ENCODE measurements around the gene PTPN1. TPM values are rescaled to one million over a fixed set of nuclear protein-coding genes. Genes with fewer than 3 reads are reported as not detected.

Gene PTPN1
- total and polyA plus RNA-seq, 4 donors: 5.8 to 10.6 (median 9.7) TPM

DNA sequence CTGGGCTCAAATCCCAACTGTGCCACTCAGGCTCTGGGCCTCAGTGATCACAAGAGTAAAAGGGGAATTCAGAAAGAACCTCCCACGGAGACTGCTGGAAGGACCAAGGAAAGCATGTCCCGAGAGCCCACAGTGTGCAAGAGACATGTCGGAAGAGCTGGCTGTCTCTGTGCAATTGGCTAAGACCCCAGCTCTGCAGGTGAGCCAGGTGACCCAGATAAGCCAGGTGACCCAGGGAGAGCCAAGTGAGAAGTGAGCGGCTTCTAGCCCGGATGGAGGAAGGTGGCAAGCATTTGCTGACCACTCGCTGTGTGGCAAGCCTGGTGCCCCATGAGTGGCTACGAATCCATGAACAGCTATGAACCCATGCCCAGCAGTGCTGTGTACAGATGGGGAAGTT, 122.1 kb downstream of the PTPN1 start:
- Histone ChIP-seq H3K27me3 (ENCODE audit: control insufficient read depth in 4 of 4, insufficient read depth in 4 of 4, low read length in 3 of 4) (no peaks in the 10 kb centered on the region), H3K9ac (ENCODE audit: low read depth in 1 of 2, low read length in 2 of 2) (no peak overlapping the region), H3K27ac (ENCODE audit: low read depth in 1 of 2, low read length in 2 of 2) (no peak overlapping the region), H3K9me3 (ENCODE audit: control insufficient read depth in 4 of 4, low read length in 3 of 4) (no peaks in the 10 kb centered on the region), H3K4me1 (ENCODE audit: control insufficient read depth in 4 of 4, insufficient read depth in 4 of 4, low read length in 3 of 4) (peaks cover 0 to 14% (median 6%) of the 10 kb centered on the region in 4 donors), H3K4me3 (ENCODE audit: low read depth in 1 of 3, low read length in 3 of 3) (no peak overlapping the region), H3K36me3 (ENCODE audit: control insufficient read depth in 4 of 4, insufficient read depth in 3 of 4, low read depth in 1 of 4, low read length in 3 of 4) (no peaks in the 10 kb centered on the region)
- no peak for TF ChIP-seq FOXA1 (IDR thresholded peaks at IDR 0.05)
- no peak for DNase-seq (ENCODE audit: low spot score)
- WGBS: 89% methylated on average over 7 of the region's 7 CpGs

DNA sequence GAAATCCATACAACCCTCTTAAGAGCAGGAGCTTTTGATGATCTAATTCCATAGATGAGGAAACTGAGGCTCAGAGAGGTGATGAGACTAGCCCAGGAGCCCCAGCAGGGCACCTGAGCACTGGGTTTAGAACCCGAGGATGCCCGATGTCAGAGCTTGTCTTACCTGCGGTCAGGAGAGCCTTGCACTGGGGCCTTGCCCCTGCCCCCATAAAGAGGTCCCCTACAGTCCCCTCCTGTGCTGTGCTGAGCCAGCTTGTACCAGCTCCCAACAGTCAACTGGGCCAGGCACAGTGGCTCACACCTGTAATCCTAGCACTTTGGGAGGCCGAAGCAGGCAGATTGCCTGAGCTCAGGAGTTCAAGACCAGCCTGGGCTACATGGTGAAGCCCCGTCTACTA, 122.5 kb downstream of the PTPN1 start:
- Histone ChIP-seq H3K36me3 (ENCODE audit: control insufficient read depth in 4 of 4, insufficient read depth in 3 of 4, low read depth in 1 of 4, low read length in 3 of 4) (no peaks in the 10 kb centered on the region), H3K4me1 (ENCODE audit: control insufficient read depth in 4 of 4, insufficient read depth in 4 of 4, low read length in 3 of 4) (peaks cover 0 to 14% (median 6%) of the 10 kb centered on the region in 4 donors), H3K4me3 (ENCODE audit: low read depth in 1 of 3, low read length in 3 of 3) (no peak overlapping the region), H3K27ac (ENCODE audit: low read depth in 1 of 2, low read length in 2 of 2) (no peak overlapping the region), H3K9me3 (ENCODE audit: control insufficient read depth in 4 of 4, low read length in 3 of 4) (no peaks in the 10 kb centered on the region), H3K27me3 (ENCODE audit: control insufficient read depth in 4 of 4, insufficient read depth in 4 of 4, low read length in 3 of 4) (no peaks in the 10 kb centered on the region), H3K9ac (ENCODE audit: low read depth in 1 of 2, low read length in 2 of 2) (no peak overlapping the region)
- no peak for DNase-seq (ENCODE audit: low spot score)
- 94% methylated on average over 5 of the region's 5 CpGs for WGBS
- TF ChIP-seq FOXA2 (IDR thresholded peaks at IDR 0.05): no peak
- no peak for TF ChIP-seq RXRA (IDR thresholded peaks at IDR 0.05)
- TF ChIP-seq EGR1 (IDR thresholded peaks at IDR 0.05; ENCODE audit: low read depth in 2 of 2): no peak
- TF ChIP-seq FOXA1 (IDR thresholded peaks at IDR 0.05): no peak
- TF ChIP-seq TAF1 (conservative IDR thresholded peaks at IDR 0.05): no peak
- TF ChIP-seq, protein P1, sequence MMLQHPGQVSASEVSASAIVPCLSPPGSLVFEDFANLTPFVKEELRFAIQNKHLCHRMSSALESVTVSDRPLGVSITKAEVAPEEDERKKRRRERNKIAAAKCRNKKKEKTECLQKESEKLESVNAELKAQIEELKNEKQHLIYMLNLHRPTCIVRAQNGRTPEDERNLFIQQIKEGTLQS (IDR thresholded peaks at IDR 0.05): no peak
- TF ChIP-seq, protein P2, sequence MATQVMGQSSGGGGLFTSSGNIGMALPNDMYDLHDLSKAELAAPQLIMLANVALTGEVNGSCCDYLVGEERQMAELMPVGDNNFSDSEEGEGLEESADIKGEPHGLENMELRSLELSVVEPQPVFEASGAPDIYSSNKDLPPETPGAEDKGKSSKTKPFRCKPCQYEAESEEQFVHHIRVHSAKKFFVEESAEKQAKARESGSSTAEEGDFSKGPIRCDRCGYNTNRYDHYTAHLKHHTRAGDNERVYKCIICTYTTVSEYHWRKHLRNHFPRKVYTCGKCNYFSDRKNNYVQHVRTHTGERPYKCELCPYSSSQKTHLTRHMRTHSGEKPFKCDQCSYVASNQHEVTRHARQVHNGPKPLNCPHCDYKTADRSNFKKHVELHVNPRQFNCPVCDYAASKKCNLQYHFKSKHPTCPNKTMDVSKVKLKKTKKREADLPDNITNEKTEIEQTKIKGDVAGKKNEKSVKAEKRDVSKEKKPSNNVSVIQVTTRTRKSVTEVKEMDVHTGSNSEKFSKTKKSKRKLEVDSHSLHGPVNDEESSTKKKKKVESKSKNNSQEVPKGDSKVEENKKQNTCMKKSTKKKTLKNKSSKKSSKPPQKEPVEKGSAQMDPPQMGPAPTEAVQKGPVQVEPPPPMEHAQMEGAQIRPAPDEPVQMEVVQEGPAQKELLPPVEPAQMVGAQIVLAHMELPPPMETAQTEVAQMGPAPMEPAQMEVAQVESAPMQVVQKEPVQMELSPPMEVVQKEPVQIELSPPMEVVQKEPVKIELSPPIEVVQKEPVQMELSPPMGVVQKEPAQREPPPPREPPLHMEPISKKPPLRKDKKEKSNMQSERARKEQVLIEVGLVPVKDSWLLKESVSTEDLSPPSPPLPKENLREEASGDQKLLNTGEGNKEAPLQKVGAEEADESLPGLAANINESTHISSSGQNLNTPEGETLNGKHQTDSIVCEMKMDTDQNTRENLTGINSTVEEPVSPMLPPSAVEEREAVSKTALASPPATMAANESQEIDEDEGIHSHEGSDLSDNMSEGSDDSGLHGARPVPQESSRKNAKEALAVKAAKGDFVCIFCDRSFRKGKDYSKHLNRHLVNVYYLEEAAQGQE (IDR thresholded peaks at IDR 0.05): no peak
- TF ChIP-seq, protein P3, sequence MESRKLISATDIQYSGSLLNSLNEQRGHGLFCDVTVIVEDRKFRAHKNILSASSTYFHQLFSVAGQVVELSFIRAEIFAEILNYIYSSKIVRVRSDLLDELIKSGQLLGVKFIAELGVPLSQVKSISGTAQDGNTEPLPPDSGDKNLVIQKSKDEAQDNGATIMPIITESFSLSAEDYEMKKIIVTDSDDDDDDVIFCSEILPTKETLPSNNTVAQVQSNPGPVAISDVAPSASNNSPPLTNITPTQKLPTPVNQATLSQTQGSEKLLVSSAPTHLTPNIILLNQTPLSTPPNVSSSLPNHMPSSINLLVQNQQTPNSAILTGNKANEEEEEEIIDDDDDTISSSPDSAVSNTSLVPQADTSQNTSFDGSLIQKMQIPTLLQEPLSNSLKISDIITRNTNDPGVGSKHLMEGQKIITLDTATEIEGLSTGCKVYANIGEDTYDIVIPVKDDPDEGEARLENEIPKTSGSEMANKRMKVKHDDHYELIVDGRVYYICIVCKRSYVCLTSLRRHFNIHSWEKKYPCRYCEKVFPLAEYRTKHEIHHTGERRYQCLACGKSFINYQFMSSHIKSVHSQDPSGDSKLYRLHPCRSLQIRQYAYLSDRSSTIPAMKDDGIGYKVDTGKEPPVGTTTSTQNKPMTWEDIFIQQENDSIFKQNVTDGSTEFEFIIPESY (IDR thresholded peaks at IDR 0.05): no peak
- TF ChIP-seq NR2F2 (IDR thresholded peaks at IDR 0.05): no peak
- no peak for TF ChIP-seq GABPA (IDR thresholded peaks at IDR 0.05 in 1 of 2, conservative IDR thresholded peaks at IDR 0.05 in 1 of 2)
- TF ChIP-seq, protein P4, sequence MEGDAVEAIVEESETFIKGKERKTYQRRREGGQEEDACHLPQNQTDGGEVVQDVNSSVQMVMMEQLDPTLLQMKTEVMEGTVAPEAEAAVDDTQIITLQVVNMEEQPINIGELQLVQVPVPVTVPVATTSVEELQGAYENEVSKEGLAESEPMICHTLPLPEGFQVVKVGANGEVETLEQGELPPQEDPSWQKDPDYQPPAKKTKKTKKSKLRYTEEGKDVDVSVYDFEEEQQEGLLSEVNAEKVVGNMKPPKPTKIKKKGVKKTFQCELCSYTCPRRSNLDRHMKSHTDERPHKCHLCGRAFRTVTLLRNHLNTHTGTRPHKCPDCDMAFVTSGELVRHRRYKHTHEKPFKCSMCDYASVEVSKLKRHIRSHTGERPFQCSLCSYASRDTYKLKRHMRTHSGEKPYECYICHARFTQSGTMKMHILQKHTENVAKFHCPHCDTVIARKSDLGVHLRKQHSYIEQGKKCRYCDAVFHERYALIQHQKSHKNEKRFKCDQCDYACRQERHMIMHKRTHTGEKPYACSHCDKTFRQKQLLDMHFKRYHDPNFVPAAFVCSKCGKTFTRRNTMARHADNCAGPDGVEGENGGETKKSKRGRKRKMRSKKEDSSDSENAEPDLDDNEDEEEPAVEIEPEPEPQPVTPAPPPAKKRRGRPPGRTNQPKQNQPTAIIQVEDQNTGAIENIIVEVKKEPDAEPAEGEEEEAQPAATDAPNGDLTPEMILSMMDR (IDR thresholded peaks at IDR 0.05; ENCODE audit: low read depth, low read length, missing input control): no peak
- TF ChIP-seq SP1 (IDR thresholded peaks at IDR 0.05): no peak
